Measurements from ENCODE around the gene AMMECR1.
A peak's percentile ranks its signal among the peaks of the same experiment; 100 is the strongest.
"Not testable (repeated sequence)": the region's sequence is repeated elsewhere in the genome, so short reads cannot be mapped to it uniquely, and the experiment has no call there.

AMMECR1 gene

GRCh38 chrX:110317820-110318663 lies at the start of gene AMMECR1:
TSS of gene AMMECR1 (minus strand) at chrX:110318085. CDS start at chrX:110318071, 14 bp downstream.
- DNase-seq, result peak; percentile 85

- DNase-seq, result no peak
These were observed 45.4 kb upstream of the AMMECR1 start for GRCh38 chrX:110363244-110363643.

GRCh38 chrX:110359273-110359672 lies 41.4 kb upstream of the AMMECR1 start:
- no peak for DNase-seq

GRCh38 chrX:110358548-110358947 lies 40.7 kb upstream of the AMMECR1 start, which contains the start of gene RTL9:
TSS of gene RTL9 (plus strand) at chrX:110358848. CDS start at chrX:110450618, 91,770 bp downstream.
- DNase-seq, result no peak

GRCh38 chrX:110346681-110347080 lies 28.8 kb upstream of the AMMECR1 start:
- no peak for DNase-seq

- no peak for DNase-seq
These were observed 23.5 kb upstream of the AMMECR1 start for GRCh38 chrX:110341189-110342035.

GRCh38 chrX:110338935-110339334 lies 21.1 kb upstream of the AMMECR1 start:
- DNase-seq, result no peak

GRCh38 chrX:110333458-110333857 lies 15.6 kb upstream of the AMMECR1 start:
- DNase-seq, result not testable (repeated sequence)

- DNase-seq, result no peak
These were observed 13.7 kb upstream of the AMMECR1 start for GRCh38 chrX:110331444-110332030.

- DNase-seq, result not testable (repeated sequence)
These were observed 10.7 kb upstream of the AMMECR1 start for GRCh38 chrX:110328613-110329012.

- no peak for DNase-seq
These were observed 9.5 kb upstream of the AMMECR1 start for GRCh38 chrX:110327336-110327735.

- DNase-seq, result no peak
These were observed 8.8 kb upstream of the AMMECR1 start for GRCh38 chrX:110326712-110327111.

GRCh38 chrX:110322603-110323002 lies 4.7 kb upstream of the AMMECR1 start:
- no peak for DNase-seq

- no peak for DNase-seq
These were observed 3.8 kb upstream of the AMMECR1 start for GRCh38 chrX:110321670-110322069.

GRCh38 chrX:110321081-110321480 lies 3.2 kb upstream of the AMMECR1 start:
- no peak for DNase-seq

GRCh38 chrX:110320381-110320987 lies 2.6 kb upstream of the AMMECR1 start:
- no peak for DNase-seq

- no peak for DNase-seq
These were observed 731 bp upstream of the AMMECR1 start for GRCh38 chrX:110318664-110318968.

- DNase-seq, result peak; percentile 31
These were observed 645 bp downstream of the AMMECR1 start for GRCh38 chrX:110317061-110317819.

- no peak for DNase-seq
These were observed 1.4 kb downstream of the AMMECR1 start for GRCh38 chrX:110316351-110317060.

GRCh38 chrX:110315551-110315950 lies 2.3 kb downstream of the AMMECR1 start:
- no peak for DNase-seq

GRCh38 chrX:110311437-110312230 lies 6.3 kb downstream of the AMMECR1 start:
- no peak for DNase-seq
